ENCODE data around the gene PHKG2. TPM values are rescaled to one million over a fixed set of nuclear protein-coding genes. Genes with fewer than 3 reads are reported as not detected.

PHKG2 gene
- polyA plus RNA-seq, 1 donor from 2014 or later = 41.5 TPM

GRCh38 chr16:30794634-30795033 lies 46.4 kb downstream of the PHKG2 start:
- H3K27ac ChIP-seq (ENCODE audit: low read length) = no peak overlapping the region
- H3K9ac ChIP-seq (ENCODE audit: low read length) = no peak overlapping the region
- no peaks in the 10 kb centered on the region for H3K79me2 ChIP-seq (replicated peaks; ENCODE audit: insufficient read depth, low read length)
- TF ChIP-seq SMC3 (conservative IDR thresholded peaks at IDR 0.05; ENCODE audit: poor library complexity) (no peak), TAF1 (IDR thresholded peaks at IDR 0.05; ENCODE audit: low read depth) (no peak), EP300 (conservative IDR thresholded peaks at IDR 0.05; ENCODE audit: poor library complexity, severe bottlenecking) (no peak), POLR2AphosphoS5 (IDR thresholded peaks at IDR 0.05) (no peak), MXI1 (conservative IDR thresholded peaks at IDR 0.05; ENCODE audit: poor library complexity, severe bottlenecking) (no peak), EZH2 (IDR thresholded peaks at IDR 0.05; ENCODE audit: borderline replicate concordance, insufficient read depth, low read length, poor library complexity, severe bottlenecking) (no peak), REST (IDR thresholded peaks at IDR 0.05; ENCODE audit: borderline replicate concordance) (no peak), RAD21 (conservative IDR thresholded peaks at IDR 0.05) (no peak)
- TF ChIP-seq, protein P1, sequence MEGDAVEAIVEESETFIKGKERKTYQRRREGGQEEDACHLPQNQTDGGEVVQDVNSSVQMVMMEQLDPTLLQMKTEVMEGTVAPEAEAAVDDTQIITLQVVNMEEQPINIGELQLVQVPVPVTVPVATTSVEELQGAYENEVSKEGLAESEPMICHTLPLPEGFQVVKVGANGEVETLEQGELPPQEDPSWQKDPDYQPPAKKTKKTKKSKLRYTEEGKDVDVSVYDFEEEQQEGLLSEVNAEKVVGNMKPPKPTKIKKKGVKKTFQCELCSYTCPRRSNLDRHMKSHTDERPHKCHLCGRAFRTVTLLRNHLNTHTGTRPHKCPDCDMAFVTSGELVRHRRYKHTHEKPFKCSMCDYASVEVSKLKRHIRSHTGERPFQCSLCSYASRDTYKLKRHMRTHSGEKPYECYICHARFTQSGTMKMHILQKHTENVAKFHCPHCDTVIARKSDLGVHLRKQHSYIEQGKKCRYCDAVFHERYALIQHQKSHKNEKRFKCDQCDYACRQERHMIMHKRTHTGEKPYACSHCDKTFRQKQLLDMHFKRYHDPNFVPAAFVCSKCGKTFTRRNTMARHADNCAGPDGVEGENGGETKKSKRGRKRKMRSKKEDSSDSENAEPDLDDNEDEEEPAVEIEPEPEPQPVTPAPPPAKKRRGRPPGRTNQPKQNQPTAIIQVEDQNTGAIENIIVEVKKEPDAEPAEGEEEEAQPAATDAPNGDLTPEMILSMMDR (IDR thresholded peaks at IDR 0.05; ENCODE audit: poor library complexity, severe bottlenecking) = no peak
- no peaks in the 10 kb centered on the region for H3F3A ChIP-seq (ENCODE audit: insufficient read depth, low read length, poor library complexity, severe bottlenecking)
- no peaks in the 10 kb centered on the region for H3K36me3 ChIP-seq (ENCODE audit: insufficient read depth, low read length)
- no peak overlapping the region for H2AFZ ChIP-seq (ENCODE audit: low read depth, low read length)
- no peak overlapping the region for H3K4me2 ChIP-seq (ENCODE audit: low read length)
- H3K27me3 ChIP-seq (ENCODE audit: insufficient read depth, low read depth, low read length) = no peaks in the 10 kb centered on the region
- H4K20me1 ChIP-seq (ENCODE audit: insufficient read depth) = no peaks in the 10 kb centered on the region
- no peak overlapping the region for H3K4me3 ChIP-seq (ENCODE audit: low read length)
- H3K9me2 ChIP-seq (ENCODE audit: insufficient read depth, low read length) = no peaks in the 10 kb centered on the region
- H3K9me3 ChIP-seq (ENCODE audit: low read length) = no peaks in the 10 kb centered on the region

DNA sequence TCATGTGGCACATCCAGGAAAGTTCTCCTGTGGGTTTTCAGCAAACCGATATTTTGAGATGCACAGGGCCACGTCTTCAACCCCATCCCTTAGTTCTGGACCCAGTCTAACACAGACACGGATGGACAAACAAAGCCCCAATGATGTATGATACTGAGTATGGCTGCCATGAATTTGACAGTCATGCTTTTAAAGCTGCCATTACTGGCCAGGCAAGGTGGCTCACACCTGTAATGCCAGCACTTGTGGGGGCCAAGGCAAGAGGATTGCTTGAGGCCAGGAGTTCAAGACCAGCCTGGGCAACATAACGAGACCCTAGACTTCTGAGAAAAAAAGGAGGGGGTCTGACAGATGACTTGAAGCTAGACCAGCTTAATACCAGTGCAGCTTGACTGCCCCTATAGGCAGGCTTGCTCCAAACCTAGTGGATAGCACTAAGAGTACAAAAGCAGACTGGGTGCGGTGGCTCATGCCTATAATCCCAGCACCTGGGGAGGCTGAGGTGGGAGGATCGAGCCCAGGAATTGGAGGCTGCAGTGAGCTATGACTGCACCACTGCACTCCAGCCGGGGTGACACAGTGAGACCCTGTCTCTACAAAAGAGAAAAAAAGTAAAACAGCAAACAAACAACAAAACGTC lies 49.6 kb downstream of the PHKG2 start:
- TF ChIP-seq RAD21 (conservative IDR thresholded peaks at IDR 0.05) (no peak), EP300 (conservative IDR thresholded peaks at IDR 0.05; ENCODE audit: poor library complexity, severe bottlenecking) (no peak), POLR2AphosphoS5 (IDR thresholded peaks at IDR 0.05) (no peak), REST (IDR thresholded peaks at IDR 0.05; ENCODE audit: borderline replicate concordance) (no peak), TAF1 (IDR thresholded peaks at IDR 0.05; ENCODE audit: low read depth) (no peak), SMC3 (conservative IDR thresholded peaks at IDR 0.05; ENCODE audit: poor library complexity) (no peak)
- TF ChIP-seq, protein P1 (IDR thresholded peaks at IDR 0.05; ENCODE audit: poor library complexity, severe bottlenecking) = no peak
- no peak overlapping the region for H3K27ac ChIP-seq (ENCODE audit: low read length)
- no peaks in the 10 kb centered on the region for H4K20me1 ChIP-seq (ENCODE audit: insufficient read depth)
- no peak overlapping the region for H3K9ac ChIP-seq (ENCODE audit: low read length)
- H3K27me3 ChIP-seq (ENCODE audit: insufficient read depth, low read depth, low read length) = no peaks in the 10 kb centered on the region
- H3K79me2 ChIP-seq (replicated peaks; ENCODE audit: insufficient read depth, low read length) = no peaks in the 10 kb centered on the region
- H3K4me3 ChIP-seq (ENCODE audit: low read length) = no peak overlapping the region
- H3K9me2 ChIP-seq (ENCODE audit: insufficient read depth, low read length) = no peaks in the 10 kb centered on the region
- no peaks in the 10 kb centered on the region for H3F3A ChIP-seq (ENCODE audit: insufficient read depth, low read length, poor library complexity, severe bottlenecking)
- H3K9me3 ChIP-seq (ENCODE audit: low read length) = no peaks in the 10 kb centered on the region
- H3K4me2 ChIP-seq (ENCODE audit: low read length) = no peak overlapping the region
- no peaks in the 10 kb centered on the region for H3K36me3 ChIP-seq (ENCODE audit: insufficient read depth, low read length)
- H2AFZ ChIP-seq (ENCODE audit: low read depth, low read length) = no peak overlapping the region

Measured in neural cell (in vitro differentiated cells).